Measurements from ENCODE around the gene SMYD3. TPM values are rescaled to one million over a fixed set of nuclear protein-coding genes. Genes with fewer than 3 reads are reported as not detected.

SMYD3 gene
- total RNA-seq, 1 donor, result 171 TPM

DNA sequence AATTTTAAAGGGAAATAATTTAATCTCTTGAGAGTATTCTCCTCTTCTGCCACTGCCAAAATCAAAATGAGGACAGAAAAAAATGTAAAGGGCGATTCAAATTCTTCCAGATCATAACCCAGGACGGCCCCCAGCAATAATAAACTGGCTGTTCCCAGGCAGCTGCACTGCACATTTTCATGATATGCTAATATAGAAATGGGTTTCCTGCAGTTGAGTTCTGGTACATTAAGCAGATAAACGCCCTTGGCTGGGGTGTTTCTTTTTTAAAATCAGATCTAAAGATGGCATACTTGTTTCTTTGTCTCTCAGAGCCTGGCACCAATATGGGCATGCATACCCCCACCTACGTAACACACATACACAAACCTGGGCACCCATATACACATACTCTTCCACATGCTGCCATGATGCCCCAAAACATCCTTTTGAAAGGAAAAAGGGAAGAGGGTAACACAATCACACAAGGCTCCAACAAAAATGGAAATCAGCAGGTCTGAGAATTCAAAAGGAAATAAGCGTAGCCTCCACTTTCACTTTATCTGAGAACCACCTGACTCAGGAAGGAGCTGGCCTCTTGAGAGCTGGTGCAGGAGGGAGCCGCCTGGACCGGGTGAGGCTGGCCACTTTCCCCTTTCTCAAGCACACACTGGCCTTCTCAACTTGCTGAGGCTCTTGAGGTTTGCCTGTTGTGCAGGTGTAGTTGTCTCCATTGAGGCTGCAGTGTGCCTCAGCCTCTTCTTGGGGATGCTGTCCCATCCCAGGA, 698.9 kb downstream of the SMYD3 start:
- H4K20me1 ChIP-seq (ENCODE audit: insufficient read depth, low read length), result no peaks in the 10 kb centered on the region
- no peak overlapping the region for H2AFZ ChIP-seq (ENCODE audit: low read length)
- H3K36me3 ChIP-seq (ENCODE audit: insufficient read depth, low read length), result no peaks in the 10 kb centered on the region
- H3K4me2 ChIP-seq (ENCODE audit: insufficient read depth, low read length), result no peak overlapping the region
- H3K9me3 ChIP-seq (ENCODE audit: low read depth, low read length), result no peaks in the 10 kb centered on the region
- no peaks in the 10 kb centered on the region for H3K79me2 ChIP-seq (ENCODE audit: insufficient read depth, low read length)
- no peak overlapping the region for H3K4me3 ChIP-seq (ENCODE audit: insufficient read depth, low read length)
- no peak for DNase-seq (ENCODE audit: insufficient read length, low spot score, missing footprints)
- H3K27me3 ChIP-seq (ENCODE audit: insufficient read depth, low read length), result no peaks in the 10 kb centered on the region
- H3K4me1 ChIP-seq (ENCODE audit: insufficient read depth, low read length), result peaks cover 10% of the 10 kb centered on the region
- no peak for TF ChIP-seq CTCF (IDR thresholded peaks at IDR 0.05; ENCODE audit: extremely low read depth, low read depth, low read length)
- H3K27ac ChIP-seq (ENCODE audit: low read depth, low read length), result no peak overlapping the region

GRCh38 chr1:245807306-245807705, 699.8 kb downstream of the SMYD3 start:
- DNase-seq (ENCODE audit: insufficient read length, low spot score, missing footprints), result no peak
- Histone ChIP-seq H3K4me2 (ENCODE audit: insufficient read depth, low read length) (peak overlapping the region; percentile 5), H3K27me3 (ENCODE audit: insufficient read depth, low read length) (no peaks in the 10 kb centered on the region), H3K36me3 (ENCODE audit: insufficient read depth, low read length) (no peaks in the 10 kb centered on the region), H4K20me1 (ENCODE audit: insufficient read depth, low read length) (no peaks in the 10 kb centered on the region), H3K4me3 (ENCODE audit: insufficient read depth, low read length) (no peak overlapping the region), H3K27ac (ENCODE audit: low read depth, low read length) (peak overlapping the region; percentile 6), H3K4me1 (ENCODE audit: insufficient read depth, low read length) (peaks cover 10% of the 10 kb centered on the region), H2AFZ (ENCODE audit: low read length) (peak overlapping the region; percentile 71), H3K79me2 (ENCODE audit: insufficient read depth, low read length) (no peaks in the 10 kb centered on the region), H3K9me3 (ENCODE audit: low read depth, low read length) (no peaks in the 10 kb centered on the region)
- TF ChIP-seq CTCF (IDR thresholded peaks at IDR 0.05; ENCODE audit: extremely low read depth, low read depth, low read length), result no peak

- H3K4me2 ChIP-seq (ENCODE audit: insufficient read depth, low read length), result no peak overlapping the region
- H3K27ac ChIP-seq (ENCODE audit: low read depth, low read length), result no peak overlapping the region
- no peaks in the 10 kb centered on the region for H3K27me3 ChIP-seq (ENCODE audit: insufficient read depth, low read length)
- H3K36me3 ChIP-seq (ENCODE audit: insufficient read depth, low read length), result no peaks in the 10 kb centered on the region
- no peaks in the 10 kb centered on the region for H3K9me3 ChIP-seq (ENCODE audit: low read depth, low read length)
- H3K79me2 ChIP-seq (ENCODE audit: insufficient read depth, low read length), result no peaks in the 10 kb centered on the region
- DNase-seq (ENCODE audit: insufficient read length, low spot score, missing footprints), result no peak
- no peak overlapping the region for H3K4me3 ChIP-seq (ENCODE audit: insufficient read depth, low read length)
- TF ChIP-seq CTCF (IDR thresholded peaks at IDR 0.05; ENCODE audit: extremely low read depth, low read depth, low read length), result no peak
- H2AFZ ChIP-seq (ENCODE audit: low read length), result no peak overlapping the region
- H4K20me1 ChIP-seq (ENCODE audit: insufficient read depth, low read length), result no peaks in the 10 kb centered on the region
- H3K4me1 ChIP-seq (ENCODE audit: insufficient read depth, low read length), result peaks cover 10% of the 10 kb centered on the region
Observed at GRCh38 chr1:245805532-245805931, 701.5 kb downstream of the SMYD3 start.

- H3K36me3 ChIP-seq (ENCODE audit: insufficient read depth, low read length), result no peaks in the 10 kb centered on the region
- TF ChIP-seq CTCF (IDR thresholded peaks at IDR 0.05; ENCODE audit: extremely low read depth, low read depth, low read length), result no peak
- peaks cover 10% of the 10 kb centered on the region for H3K4me1 ChIP-seq (ENCODE audit: insufficient read depth, low read length)
- no peak overlapping the region for H3K27ac ChIP-seq (ENCODE audit: low read depth, low read length)
- H2AFZ ChIP-seq (ENCODE audit: low read length), result no peak overlapping the region
- DNase-seq (ENCODE audit: insufficient read length, low spot score, missing footprints), result no peak
- H3K9me3 ChIP-seq (ENCODE audit: low read depth, low read length), result no peaks in the 10 kb centered on the region
- no peak overlapping the region for H3K4me3 ChIP-seq (ENCODE audit: insufficient read depth, low read length)
- H3K27me3 ChIP-seq (ENCODE audit: insufficient read depth, low read length), result no peaks in the 10 kb centered on the region
- no peaks in the 10 kb centered on the region for H3K79me2 ChIP-seq (ENCODE audit: insufficient read depth, low read length)
- no peak overlapping the region for H3K4me2 ChIP-seq (ENCODE audit: insufficient read depth, low read length)
- no peaks in the 10 kb centered on the region for H4K20me1 ChIP-seq (ENCODE audit: insufficient read depth, low read length)
Observed at GRCh38 chr1:245804696-245805095, 702.4 kb downstream of the SMYD3 start.
